GM21529 (cell line): ENCODE measurements around the gene DTWD1.
"Not testable (repeated sequence)": the region's sequence is repeated elsewhere in the genome, so short reads cannot be mapped to it uniquely, and the experiment has no call there.

Source experiments
- ATAC-seq: cut with Tn5 transposase; IDR thresholded peaks from one replicate; pipeline ENCODE4 v1.9.1; 2021; ENCODE audit not compliant: unreplicated experiment

The DTWD1 gene

GRCh38 chr15:49620658-49621368 is at the start of gene DTWD1, which contains the start of gene FAM227B:
TSS of gene DTWD1 (plus strand) at chr15:49621048. CDS start at chr15:49625168, 4,120 bp downstream.
TSS of gene FAM227B (minus strand) at chr15:49620818. CDS start at chr15:49615171, 5,647 bp downstream.
- peak; percentile 98 for ATAC-seq

- no peak for ATAC-seq
Measured at GRCh38 chr15:49573421-49573820, 47.4 kb upstream of the DTWD1 start.

GRCh38 chr15:49589030-49589429 is 31.8 kb upstream of the DTWD1 start:
- ATAC-seq = peak; percentile 80

GRCh38 chr15:49592829-49593316 is 28.0 kb upstream of the DTWD1 start:
- not testable (repeated sequence) for ATAC-seq

GRCh38 chr15:49604625-49605409 is 16.0 kb upstream of the DTWD1 start:
- no peak for ATAC-seq

- ATAC-seq = no peak
Measured at GRCh38 chr15:49605588-49605987, 15.3 kb upstream of the DTWD1 start.

- no peak for ATAC-seq
Measured at GRCh38 chr15:49606594-49606993, 14.3 kb upstream of the DTWD1 start.

- ATAC-seq = no peak
Measured at GRCh38 chr15:49610157-49610918, 10.5 kb upstream of the DTWD1 start.

GRCh38 chr15:49612240-49612639 is 8.6 kb upstream of the DTWD1 start:
- ATAC-seq = not testable (repeated sequence)

- ATAC-seq = no peak
Measured at GRCh38 chr15:49619226-49619625, 1.6 kb upstream of the DTWD1 start.

GRCh38 chr15:49620199-49620598 is 649 bp upstream of the DTWD1 start:
- ATAC-seq = no peak

GRCh38 chr15:49621401-49621811 is 558 bp downstream of the DTWD1 start:
- no peak for ATAC-seq

GRCh38 chr15:49621887-49622286 is 1.0 kb downstream of the DTWD1 start:
- no peak for ATAC-seq

GRCh38 chr15:49622561-49622960 is 1.7 kb downstream of the DTWD1 start:
- ATAC-seq = no peak

GRCh38 chr15:49624056-49624455 is 3.2 kb downstream of the DTWD1 start:
- ATAC-seq = no peak

- ATAC-seq = no peak
Measured at GRCh38 chr15:49625460-49626036, 4.7 kb downstream of the DTWD1 start.

- ATAC-seq = no peak
Measured at GRCh38 chr15:49627407-49627877, 6.6 kb downstream of the DTWD1 start.

GRCh38 chr15:49628379-49628778 is 7.5 kb downstream of the DTWD1 start:
- ATAC-seq = no peak

- no peak for ATAC-seq
Measured at GRCh38 chr15:49637857-49638256, 17.0 kb downstream of the DTWD1 start.

GRCh38 chr15:49644364-49644794 is 23.5 kb downstream of the DTWD1 start:
- no peak for ATAC-seq

- no peak for ATAC-seq
Measured at GRCh38 chr15:49645277-49645676, 24.4 kb downstream of the DTWD1 start.
